Pancreas (tissue), 10 donors: ENCODE results near the gene BOLA1. TPM values are rescaled to one million over a fixed set of nuclear protein-coding genes. Genes with fewer than 3 reads are reported as not detected.

Experiments used
- ATAC-seq, 4 donors: fragments of 200-7000 bp; cut with Tn5 transposase; one replicate each; pipeline versions ENCODE4 v1.8.0 to v1.9.1; 2020; ENCODE audit warnings: mild to moderate bottlenecking in 4 of 4, moderate library complexity in 4 of 4
- DNase-seq, 6 donors: peaks; one replicate each; pipeline ENCODE4 v3.0.0-alpha.2; 2020
- FAIRE-seq: peaks from 2 replicates; lab custom pipeline; 2012; peaks lifted over from hg19 to GRCh38; lab: Jason Lieb, UNC
- H3K27ac ChIP-seq, 4 donors: fragments of 200-600 bp; sonication (generic); 1 replicate in 3 of 4; 2 replicates in 1 of 4; pipeline versions ENCODE4 v1.5.0 to v1.8.0; 2020
- H3K27me3 ChIP-seq, 4 donors: fragments of 200-600 bp; one replicate each; pipeline ENCODE4 v1.8.0; 2021
- H3K36me3 ChIP-seq, 3 donors: fragments of 200-600 bp; sonication (generic) in 1 of 3; one replicate each; pipeline versions ENCODE4 v1.5.0 to v1.8.0; 2020 to 2021
- H3K4me1 ChIP-seq, 3 donors: fragments of 200-600 bp; one replicate each; pipeline ENCODE4 v1.8.0; 2021
- H3K4me3 ChIP-seq, 4 donors: fragments of 200-600 bp; sonication (generic) in 2 of 4; one replicate each; pipeline versions ENCODE4 v1.5.0 to v1.8.0; 2020 to 2021
- H3K9me3 ChIP-seq, 4 donors: fragments of 200-600 bp; one replicate each; pipeline ENCODE4 v1.8.0; 2021
- WGBS, 2 donors: extraction: QIAGEN DNeasy Blood & Tissue Kit; methylation state at CpG; one replicate each; pipeline ENCODE4 v1.1.7; 2013; 5-methylcytosine and 5-hydroxymethylcytosine counted together
- intact Hi-C, 3 donors: fragments of 100-400 bp; cut with DNase I; formaldehyde crosslinking; loops; one replicate each; pipeline versions ENCODE4 v1.11.1 to v1.14.2; 2022
- polyA plus RNA-seq, 2 donors: library from polyadenylated mRNA; stranded (reverse); fragments of 200-250 nt; gene quantifications; one replicate each; pipeline ENCODE4 v1.2.3, GENCODE V29; 2013
- total RNA-seq, 6 donors: library from RNA; stranded (reverse); fragmentation: NEBNext Ultra II Directional in 4 of 6; extraction: Animal tissue kit (Norgen Biotek cat#: 25700) in 4 of 6; gene quantifications; one replicate each; pipeline versions ENCODE4 v1.2.1 to v1.2.4, GENCODE V29; 2021 to 2023
- TF ChIP-seq, protein P1 (sequence below), 4 donors: fragments of 200-600 bp; sonication (generic) in 3 of 4; IDR thresholded peaks; one replicate each; pipeline versions ENCODE4 v1.5.0 to v1.8.0; 2021; ENCODE audit warnings: antibody characterized with exemption in 4 of 4
- donor health status: healthy with polysubstance abuse.
- donor health status: DM: no; HTN: no; CAD: no; lungs with moderate emphysema.
- donor health status: DM: no; HTN: no; CAD: no.
- donor health status: control.
- donor health status: control.
- donor health status: Bipolar disorder and iron deficiency.
- donor health status: DM: yes; HTN: yes; CAD: no.
- donor health status: DM: no; HTN: no; CAD: no.
- donor health status: DM: no; HTN: no; CAD: no.
- donor health status: DM: yes; HTN: yes; CAD: no.

The BOLA1 gene
- total and polyA plus RNA-seq, 8 donors = 7.0 to 24.1 (median 8.7) TPM

DNA sequence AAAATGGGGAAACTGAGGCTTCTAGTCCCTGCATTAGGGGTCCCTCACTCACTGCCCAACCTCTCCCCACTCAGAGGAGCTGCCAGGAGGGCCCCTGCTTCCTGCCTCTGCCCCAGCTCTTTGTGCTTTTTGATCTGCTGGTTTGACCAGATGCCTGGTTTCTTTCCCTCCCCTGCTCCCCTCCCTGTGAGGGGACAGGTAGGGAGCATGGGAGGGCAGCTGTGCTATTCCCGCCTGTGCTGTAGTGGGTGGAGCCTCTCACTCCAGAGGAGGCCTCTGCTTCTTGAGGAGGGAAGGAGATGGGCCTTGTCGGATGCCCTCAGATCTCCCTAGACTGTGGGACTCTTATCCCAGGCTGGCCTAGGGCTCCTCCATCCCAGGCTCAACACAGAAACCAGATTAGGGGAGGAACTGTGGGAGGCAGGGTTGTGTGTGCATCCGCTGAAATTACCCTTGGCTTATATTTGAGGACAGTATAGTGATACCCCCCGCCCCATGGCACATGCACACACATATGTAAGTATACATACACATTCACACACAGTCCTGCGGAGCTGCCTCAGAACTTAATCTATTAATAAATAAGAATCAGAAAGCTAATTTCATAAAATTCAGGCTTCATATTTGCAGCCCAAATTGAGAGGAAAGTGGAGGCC lies 4.6 kb downstream of the BOLA1 start:
- Histone ChIP-seq H3K4me1 (peaks cover 0 to 6% (median 3%) of the 10 kb centered on the region in 3 donors), H3K27me3 (no peaks in the 10 kb centered on the region), H3K9me3 (no peaks in the 10 kb centered on the region), H3K4me3 (no peak overlapping the region), H3K27ac (no peak overlapping the region), H3K36me3 (no peaks in the 10 kb centered on the region)
- intact Hi-C loops = no loop called here
- FAIRE-seq (no peak), DNase-seq (no peak), ATAC-seq (no peak)
- whole genome bisulfite sequencing, 2 donors = 65 to 75% methylated on average over 5 of the region's 5 CpGs
- TF ChIP-seq, protein P1, sequence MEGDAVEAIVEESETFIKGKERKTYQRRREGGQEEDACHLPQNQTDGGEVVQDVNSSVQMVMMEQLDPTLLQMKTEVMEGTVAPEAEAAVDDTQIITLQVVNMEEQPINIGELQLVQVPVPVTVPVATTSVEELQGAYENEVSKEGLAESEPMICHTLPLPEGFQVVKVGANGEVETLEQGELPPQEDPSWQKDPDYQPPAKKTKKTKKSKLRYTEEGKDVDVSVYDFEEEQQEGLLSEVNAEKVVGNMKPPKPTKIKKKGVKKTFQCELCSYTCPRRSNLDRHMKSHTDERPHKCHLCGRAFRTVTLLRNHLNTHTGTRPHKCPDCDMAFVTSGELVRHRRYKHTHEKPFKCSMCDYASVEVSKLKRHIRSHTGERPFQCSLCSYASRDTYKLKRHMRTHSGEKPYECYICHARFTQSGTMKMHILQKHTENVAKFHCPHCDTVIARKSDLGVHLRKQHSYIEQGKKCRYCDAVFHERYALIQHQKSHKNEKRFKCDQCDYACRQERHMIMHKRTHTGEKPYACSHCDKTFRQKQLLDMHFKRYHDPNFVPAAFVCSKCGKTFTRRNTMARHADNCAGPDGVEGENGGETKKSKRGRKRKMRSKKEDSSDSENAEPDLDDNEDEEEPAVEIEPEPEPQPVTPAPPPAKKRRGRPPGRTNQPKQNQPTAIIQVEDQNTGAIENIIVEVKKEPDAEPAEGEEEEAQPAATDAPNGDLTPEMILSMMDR (IDR thresholded peaks at IDR 0.05) = no peak

DNA sequence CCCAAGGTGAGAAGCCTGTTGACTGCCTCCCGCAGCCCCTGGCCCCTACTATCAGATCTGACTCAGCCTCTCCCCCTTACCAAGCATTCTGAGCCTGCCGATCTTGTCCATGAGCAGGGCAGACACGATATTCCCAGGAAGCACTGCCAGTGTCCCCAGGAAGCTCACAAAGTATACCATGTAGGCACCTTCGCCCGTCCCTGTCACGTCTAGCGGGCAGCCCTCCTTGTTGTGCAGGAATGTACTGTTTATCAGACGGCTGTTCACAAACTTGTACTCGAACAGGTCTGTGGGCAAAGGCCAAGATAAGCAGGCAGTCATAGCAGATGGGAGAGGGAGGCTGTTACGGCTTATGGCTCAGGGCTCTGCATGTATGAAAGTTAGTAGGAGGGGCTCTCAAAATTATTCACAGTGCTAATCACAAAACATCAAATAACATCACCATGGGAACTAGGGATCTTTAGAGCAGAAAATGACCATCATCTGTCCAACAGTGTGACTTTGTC lies 7.3 kb downstream of the BOLA1 start:
- no peaks in the 10 kb centered on the region for H3K9me3 ChIP-seq
- no peak overlapping the region for H3K4me3 ChIP-seq
- no peak for DNase-seq
- H3K4me1 ChIP-seq = no peaks in the 10 kb centered on the region
- H3K27me3 ChIP-seq = no peaks in the 10 kb centered on the region
- intact Hi-C loops = no loop called here
- TF ChIP-seq, protein P1 (IDR thresholded peaks at IDR 0.05) = no peak
- H3K27ac ChIP-seq = no peak overlapping the region
- ATAC-seq = no peak
- 54 to 56% methylated on average over 10 of the region's 10 CpGs for WGBS, 2 donors
- FAIRE-seq = no peak
- H3K36me3 ChIP-seq = no peaks in the 10 kb centered on the region

DNA sequence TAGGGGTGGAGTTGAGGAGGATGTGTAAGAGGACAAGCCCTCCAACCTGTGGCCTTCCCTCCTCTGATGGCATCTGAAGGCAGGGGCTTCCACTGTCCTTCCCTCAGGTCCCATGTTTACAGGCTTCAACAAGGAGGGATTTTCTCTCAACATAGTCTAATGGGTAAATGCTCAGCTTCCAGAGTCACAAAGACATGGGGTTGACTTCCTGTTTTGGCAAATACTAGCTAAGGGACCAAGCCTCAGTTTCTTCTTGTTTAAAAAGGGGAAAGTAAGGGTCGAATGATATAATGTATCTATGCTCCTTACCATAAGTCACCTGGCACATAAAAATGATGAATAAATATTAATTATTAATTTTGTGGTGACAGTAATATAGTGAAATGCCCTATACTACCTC lies 15.2 kb downstream of the BOLA1 start:
- Histone ChIP-seq H3K36me3 (no peaks in the 10 kb centered on the region), H3K27me3 (no peaks in the 10 kb centered on the region), H3K4me3 (no peak overlapping the region), H3K9me3 (no peaks in the 10 kb centered on the region), H3K4me1 (no peaks in the 10 kb centered on the region), H3K27ac (no peak overlapping the region)
- TF ChIP-seq, protein P1 (IDR thresholded peaks at IDR 0.05) = no peak
- ATAC-seq = no peak
- WGBS, 2 donors = 38 to 56% methylated on average over 1 of the region's 1 CpG
- DNase-seq = no peak
- no peak for FAIRE-seq
- intact Hi-C loops = no loop called here

DNA sequence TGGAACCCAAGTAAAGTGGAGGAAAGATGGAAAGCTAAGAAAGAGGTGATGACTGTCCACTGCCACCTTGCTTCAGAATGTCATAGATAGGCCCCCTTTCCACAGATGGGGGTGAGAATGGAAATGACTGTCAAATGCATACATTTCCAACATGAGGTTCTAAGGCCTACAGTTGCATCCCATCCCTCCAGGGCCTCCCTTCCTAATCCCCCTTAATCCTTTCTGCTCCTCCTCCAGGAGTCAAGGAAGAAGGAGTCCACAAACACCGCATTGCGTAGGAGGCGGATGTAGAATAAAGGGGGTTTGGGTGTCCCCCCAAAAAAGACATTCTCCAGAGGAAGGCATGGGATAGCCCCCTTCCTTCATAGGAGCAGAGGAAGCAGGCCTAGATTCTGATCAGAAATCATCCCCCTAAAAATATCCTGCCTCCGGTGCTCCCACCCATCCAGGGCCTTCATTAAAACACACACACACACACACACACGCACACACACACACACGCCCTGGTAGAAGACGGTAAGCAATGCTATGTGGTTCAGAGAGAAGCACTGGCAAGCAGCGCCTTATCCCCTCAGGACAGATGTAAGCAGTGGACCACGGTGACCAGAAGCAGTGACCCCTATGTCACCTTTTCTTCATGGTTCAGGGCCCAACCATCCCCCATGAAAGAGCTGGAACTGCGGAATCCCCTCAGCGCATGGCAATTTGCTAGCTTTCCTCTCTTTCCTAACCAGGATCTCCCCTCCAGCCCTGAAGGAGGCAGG lies 16.2 kb downstream of the BOLA1 start:
- Histone ChIP-seq H3K9me3 (no peaks in the 10 kb centered on the region), H3K27me3 (no peaks in the 10 kb centered on the region), H3K36me3 (no peaks in the 10 kb centered on the region), H3K4me3 (no peak overlapping the region), H3K4me1 (no peaks in the 10 kb centered on the region), H3K27ac (no peak overlapping the region)
- ATAC-seq = no peak
- TF ChIP-seq, protein P1 (IDR thresholded peaks at IDR 0.05) = no peak
- WGBS, 2 donors = 81 to 86% methylated on average over 11 of the region's 11 CpGs
- FAIRE-seq = no peak
- intact Hi-C loops = no loop called here
- no peak for DNase-seq
